Measurements from ENCODE around the gene ATXN2.

The ATXN2 gene

DNA sequence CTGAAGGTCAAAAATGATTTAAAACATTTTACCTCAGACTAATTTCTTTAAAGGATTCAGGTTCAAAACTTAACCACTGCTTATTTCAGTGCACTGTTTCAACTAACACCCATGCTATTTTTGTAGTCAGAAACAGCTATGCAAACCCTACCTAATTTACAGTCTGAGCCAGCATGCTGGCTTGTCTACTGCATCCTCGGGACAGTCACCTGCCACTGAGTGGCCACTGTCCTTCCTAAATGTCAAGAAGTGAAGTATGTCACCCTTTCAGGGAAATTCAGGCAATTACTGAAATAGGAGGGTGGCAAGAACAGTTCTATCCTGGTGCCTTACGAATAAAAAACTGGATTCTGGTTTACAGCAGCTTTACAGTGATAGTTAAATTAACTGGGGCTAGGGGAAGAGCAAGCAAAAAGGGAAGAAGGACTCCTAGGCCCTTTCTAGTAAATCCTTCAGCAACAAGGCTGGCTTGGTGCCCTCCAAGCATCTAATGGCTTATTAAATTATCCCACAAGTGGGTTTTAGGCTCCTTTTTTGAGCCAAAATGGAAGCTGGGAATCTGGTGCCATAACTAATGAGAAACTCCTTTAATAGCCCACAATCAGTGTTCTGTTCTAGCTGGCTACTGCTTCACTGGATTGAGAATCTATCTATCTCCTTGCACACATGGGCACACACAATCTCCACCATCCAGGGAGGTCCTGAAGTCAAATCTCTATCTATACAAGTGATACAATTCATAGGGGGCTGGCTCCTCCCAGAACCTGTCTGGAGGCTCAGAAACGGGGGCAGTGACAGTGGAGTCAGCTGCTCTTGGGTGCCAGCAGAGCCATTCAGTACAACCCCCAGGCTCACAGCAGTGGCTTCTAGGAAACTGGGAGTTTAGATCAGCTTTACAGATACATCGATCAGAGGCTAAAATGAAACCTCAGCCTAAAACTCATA is 150.0 kb downstream of the ATXN2 start:
- DNase-seq = no peak

DNA sequence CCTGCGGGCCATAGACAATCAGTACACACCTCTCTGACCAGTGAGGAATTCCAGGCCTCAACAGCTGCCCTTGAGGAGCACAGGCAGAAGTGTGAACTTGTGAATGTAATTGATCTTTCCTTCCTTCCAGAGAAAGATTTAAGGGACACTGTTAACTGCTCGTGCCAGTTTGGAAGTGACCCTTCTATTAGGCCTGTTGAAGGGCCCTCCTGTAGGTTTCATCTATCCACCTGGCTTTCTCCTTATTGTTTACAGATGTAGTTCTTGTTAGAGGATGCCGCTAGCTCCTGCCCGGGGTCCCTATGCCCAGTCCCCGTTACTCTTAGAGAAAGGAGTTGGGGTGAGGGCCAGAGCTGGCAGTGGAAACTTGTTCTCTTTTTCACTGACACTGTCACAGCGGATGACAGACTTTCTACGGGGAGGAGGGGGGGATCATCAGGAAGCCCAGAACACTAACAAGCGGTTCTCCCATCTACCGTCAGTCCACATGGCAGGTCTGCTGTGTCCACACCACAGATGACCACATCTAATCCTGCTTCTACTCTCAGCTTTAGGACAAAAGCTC is 150.8 kb downstream of the ATXN2 start:
- DNase-seq = no peak

DNA sequence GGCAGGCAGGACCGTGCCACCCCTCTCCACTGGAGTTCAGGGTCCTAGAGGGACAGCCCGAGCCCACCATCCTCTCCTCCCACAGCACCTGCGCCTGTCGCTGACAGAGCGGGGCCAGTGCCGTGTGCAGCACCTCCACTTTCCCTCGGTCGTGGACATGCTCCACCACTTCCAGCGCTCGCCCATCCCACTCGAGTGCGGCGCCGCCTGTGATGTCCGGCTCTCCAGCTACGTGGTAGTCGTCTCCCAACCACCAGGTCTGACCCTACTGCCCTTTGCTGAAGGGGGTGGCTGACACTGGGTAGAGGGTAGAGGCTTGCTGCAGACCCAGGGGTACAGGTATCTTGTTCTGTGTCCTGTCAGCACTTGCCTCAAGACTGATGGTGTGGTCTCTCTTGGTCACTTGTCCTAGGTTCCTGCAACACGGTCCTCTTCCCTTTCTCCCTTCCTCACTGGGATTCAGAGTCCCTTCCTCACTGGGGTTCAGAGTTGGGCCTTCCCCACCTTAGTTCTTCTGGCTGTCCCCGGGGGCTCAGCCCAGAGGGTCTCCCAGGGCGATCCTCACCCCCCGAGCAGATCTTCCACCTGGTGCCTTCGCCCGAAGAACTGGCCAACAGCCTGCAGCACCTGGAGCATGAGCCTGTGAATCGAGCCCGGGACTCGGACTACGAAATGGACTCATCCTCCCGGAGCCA is 151.4 kb downstream of the ATXN2 start:
- no peak for DNase-seq

DNA sequence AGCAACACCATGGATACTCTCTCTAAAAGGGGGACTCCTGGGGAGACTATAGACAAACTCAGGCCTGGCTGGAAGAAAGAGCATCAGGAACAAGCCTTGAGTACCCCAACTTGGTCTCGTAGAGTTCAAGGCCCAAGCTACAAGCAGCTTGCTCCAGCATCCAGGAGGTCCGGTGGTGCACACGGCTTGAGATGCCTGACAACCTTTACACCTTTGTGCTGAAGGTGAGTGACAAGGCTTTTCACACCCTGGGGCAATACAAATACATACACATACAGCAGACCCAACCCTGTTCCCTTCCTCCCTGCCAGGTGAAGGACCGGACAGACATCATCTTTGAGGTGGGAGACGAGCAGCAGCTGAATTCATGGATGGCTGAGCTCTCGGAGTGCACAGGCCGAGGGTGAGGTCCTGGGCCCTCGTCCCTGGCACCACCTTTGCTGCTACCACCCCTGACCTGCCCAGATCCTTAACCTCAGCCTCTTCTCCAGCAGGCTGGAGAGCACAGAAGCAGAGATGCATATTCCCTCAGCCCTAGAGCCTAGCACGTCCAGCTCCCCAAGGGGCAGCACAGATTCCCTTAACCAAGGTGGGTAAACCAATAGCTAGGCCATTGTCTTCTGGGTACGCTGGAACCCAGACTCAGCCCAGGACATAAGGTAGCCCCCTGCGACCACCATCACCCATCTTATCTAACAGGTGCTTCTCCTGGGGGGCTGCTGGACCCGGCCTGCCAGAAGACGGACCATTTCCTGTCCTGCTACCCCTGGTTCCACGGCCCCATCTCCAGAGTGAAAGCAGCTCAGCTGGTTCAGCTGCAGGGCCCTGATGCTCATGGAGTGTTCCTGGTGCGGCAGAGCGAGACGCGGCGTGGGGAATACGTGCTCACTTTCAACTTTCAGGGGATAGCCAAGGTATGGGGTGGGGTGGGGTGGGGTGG is 152.2 kb downstream of the ATXN2 start:
- no peak for DNase-seq

DNA sequence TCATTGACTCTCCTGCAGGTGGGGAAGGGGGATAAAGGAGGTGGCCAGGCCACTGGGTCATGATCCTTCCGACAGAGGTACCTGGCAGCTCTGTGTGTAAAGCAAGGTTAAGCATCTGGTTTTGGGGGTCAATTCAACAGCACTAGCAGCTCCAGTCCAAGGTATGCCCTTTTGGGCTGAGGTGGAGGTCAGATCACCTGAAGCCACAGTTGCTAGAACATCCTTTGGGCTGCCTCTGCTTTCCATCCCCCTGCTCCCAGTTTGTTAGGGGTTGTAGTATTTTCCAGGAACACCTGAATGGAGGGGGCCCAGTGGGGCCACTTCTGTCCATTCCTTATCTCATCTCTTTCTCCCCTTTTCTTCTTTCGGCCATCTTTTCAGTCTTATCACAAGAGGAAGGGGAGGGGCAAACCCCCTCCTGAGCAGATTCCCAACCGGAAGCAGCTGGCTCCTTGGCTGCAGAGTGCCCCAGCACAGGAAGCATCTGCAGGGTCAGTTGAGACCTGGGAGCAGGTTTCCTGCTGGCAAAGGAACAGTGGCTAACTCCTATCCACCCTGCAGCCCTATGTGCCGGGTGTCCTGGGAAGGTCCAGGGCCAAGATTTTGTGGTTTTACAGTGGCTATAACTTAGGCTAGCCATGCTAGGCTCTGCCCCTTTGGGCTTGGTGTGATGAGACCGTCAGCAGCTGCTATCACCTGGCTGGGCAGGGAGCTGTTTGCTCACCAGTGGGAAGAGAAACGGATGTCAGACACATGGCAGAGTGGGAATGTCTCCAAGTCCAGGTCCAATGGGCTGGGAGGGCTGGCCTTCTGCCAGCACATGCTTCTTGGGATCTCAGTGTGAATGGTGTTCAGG is 153.2 kb downstream of the ATXN2 start:
- DNase-seq = no peak

DNA sequence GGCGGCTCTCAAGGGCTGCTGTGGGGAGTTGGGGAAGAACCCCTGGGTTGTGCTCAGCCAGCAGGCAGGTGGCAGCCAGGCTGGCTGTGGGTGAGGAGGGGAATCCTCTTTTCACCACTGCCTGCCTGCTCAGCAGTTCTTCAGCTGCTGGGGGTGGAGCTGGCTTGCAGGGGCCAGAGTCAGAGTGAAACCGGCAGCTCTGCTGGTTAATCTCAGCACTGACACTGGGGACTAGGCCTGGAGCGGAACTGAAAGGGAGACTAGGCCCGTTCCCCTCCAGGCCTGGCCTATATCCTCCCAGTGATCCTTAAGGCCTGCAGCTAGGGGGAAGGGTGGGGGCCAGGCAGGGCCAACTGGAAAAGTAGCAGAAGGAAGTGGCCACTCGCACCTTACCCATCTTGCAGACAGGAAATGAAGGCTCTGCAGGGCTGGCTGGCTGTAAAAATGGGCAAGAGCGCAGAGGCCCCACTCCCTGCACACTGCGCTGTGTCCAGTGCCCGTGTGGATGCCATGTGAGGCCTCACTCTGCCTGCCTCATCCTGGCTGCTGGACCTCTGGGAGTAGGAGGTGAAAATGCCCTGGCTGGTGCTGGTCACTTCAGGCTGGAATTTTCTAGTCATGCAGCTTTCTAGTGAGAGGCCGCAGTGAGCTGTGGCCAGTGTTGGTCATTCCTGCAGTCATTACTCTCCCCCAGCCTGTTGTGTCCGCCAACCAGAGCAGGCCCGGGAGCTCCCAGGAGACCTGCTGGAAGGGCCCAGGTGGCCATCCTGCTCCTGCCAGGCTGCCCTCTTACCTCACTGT is 154.0 kb downstream of the ATXN2 start:
- no peak for DNase-seq

DNA sequence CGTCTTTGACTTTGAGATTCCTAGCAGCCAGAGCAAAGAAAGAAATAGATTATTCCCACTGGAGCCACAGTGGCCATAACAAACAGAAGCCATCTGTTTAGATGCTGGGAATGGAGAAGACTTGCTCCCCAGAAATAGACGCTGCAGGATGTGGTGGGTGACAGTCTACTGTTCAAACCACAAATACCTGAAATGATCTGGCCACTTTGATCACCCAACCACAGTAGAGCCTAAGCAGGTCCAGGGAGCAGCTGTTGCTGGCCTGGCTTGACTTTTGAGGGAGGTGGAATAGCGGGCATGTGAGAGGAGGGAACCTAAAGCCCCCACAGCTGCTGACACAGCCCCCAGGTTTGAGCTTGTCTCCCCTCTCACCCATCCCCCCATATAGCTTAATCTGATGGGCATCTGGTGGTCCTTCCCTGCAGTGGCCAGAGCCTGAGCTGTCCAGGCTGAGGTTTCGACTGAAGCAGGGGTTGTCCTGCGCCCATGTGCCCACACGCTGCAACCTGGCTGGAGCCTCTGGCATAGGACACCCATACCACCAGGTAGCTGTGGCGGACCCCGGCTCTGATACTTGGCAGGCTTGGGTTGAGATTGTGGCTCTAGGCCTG is 154.7 kb downstream of the ATXN2 start:
- no peak for DNase-seq

DNA sequence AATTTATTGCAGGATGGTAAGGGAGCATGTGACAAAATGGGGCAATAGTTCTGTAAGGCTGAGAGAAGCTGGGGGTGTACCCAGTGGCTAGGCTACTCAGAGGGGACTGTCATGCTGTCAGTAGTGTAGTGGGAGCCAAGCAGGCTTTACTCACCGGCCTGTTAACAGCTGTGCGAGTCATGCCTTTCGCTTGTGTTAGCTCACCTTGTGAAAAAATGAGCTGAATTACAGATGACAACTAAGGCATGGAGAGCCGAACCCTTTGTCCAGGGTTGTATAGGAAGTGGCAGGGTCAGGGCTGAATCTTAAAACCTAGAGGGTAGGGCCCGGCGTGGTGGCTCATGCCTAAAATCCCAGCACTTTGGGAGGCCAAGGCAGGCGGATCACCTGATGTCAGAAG is 155.5 kb downstream of the ATXN2 start:
- DNase-seq = peak; percentile 49

DNA sequence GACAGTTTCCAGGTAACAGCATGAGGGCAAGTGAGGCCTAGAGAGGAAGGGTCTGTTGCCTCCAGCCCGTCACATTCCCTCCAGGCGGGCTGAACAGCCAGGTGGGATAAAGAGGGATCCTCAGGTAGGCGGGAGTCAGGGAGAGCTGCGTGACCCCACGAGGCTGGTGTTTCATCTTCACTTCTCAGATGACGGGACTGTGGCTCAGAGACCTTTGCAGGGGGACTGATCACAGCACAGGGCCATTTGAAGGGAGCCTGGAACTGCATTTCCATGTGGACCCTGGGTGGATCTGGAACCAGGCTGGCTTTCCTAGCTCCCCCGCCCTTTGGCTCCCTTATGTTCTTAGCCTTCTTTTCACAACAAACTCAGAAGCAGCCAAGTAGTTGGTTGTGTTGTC is 156.0 kb downstream of the ATXN2 start:
- DNase-seq = no peak

DNA sequence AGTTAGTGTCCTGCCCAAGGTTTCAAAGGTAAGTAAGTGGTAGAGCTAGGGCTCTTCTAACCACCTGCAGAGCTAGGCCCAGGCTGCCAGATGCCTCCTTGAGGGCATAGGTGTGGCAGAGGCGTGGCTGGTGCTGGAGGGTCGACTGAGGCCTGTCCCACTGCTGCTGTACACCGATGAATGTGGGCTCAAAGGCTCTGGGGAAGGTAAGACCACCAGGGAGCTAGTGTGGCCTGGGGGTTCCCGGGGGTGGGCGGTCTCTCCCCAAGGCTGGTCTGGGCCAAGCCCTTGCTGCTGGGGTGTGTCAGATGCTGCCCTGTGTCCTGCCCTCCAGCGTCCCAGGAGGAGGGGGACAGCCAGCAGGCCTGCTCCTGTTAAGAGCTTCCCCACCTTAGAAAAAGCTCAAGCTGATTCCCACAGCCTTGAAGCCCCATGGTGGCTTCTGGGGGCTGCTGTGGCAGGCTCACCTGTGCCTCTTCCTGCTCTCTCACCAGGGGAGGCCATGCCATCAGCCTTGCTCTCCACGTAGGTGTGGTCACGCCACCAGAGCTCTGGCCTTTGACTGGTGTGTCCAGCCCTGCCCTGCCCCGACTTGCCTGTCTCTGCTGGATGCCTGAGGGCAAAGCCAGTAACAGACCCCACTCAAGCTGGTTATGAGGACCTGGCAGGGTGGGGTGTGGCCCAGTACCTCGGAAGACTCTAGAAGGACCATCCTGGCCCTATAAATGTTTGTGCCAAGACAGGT is 156.6 kb downstream of the ATXN2 start:
- no peak for DNase-seq

DNA sequence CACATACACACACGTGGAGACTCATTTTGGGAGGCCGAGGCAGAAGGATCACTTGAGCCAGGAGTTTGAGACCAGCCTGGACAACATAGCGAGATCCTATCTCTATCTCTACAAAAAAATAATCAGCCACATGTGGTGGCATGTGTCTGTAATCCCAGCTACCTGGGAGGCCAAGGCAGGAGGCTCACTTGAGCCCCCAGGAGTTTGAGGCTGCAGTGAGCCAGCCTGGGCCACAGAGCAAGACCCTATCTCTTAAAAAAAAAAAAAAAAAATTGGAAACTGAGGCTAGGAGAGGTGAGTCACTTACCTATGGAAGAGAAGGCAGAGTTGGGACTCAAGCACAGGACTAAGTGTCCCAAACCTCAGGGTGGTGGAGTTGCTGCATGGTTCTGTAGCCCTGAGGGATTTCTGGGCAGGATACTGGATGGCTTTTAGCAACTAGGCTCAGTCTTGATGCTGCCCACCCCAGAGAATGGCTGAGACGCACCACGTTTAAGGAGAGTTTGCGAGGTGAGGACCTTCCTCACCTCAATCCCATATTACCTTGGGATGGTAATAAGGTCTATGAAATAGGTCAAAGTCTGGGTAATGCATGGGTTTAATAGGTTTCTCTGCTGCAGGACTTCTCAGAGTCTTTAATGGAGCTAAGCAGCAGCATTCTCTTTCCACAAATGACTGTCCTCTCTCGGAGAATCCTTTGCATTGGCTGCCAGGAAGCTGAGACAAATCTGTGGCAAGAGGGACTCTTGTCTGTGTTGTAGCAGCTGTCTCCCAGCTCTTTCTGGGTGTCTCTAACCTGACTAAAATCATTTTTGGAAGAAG is 157.8 kb downstream of the ATXN2 start:
- no peak for DNase-seq

DNA sequence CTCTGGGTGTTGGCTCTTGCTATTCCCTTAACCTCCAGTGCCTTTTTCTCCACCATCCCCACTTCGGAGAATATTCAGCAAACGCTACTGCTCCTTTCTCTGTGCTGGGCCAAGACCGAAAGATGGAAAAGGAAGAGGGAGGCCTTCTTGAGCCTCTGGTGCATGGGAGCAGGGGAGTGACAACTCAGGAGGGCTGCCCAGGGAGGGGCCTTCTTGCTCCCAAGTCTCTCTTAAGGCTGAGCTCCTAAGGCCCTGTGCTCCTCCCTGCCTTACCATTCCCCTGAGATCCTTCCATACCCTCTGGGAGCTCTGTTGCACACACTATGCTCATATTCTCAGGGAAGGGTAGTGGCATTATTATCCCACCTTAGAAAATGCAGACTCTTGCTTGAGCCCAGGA is 158.5 kb downstream of the ATXN2 start:
- no peak for DNase-seq

DNA sequence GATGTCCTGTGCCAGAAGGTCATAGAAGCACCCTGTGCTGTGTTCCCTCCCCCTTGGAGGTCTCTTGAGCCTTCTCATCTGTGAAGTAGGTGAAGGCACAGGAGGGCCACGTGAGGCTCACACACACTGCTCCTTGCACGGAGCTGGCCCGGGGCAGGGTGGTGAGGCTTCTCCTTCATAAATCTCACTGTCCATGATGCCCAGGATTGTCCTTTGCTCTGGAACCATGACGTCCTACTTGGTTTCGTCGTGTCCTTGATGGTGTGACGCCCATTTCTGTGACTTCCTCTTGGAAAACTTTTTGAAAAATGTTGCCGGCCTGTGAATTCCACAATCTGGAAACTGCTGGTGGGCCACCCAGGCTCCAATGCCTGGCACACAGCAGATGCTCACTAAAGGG is 159.0 kb downstream of the ATXN2 start:
- DNase-seq = no peak

DNA sequence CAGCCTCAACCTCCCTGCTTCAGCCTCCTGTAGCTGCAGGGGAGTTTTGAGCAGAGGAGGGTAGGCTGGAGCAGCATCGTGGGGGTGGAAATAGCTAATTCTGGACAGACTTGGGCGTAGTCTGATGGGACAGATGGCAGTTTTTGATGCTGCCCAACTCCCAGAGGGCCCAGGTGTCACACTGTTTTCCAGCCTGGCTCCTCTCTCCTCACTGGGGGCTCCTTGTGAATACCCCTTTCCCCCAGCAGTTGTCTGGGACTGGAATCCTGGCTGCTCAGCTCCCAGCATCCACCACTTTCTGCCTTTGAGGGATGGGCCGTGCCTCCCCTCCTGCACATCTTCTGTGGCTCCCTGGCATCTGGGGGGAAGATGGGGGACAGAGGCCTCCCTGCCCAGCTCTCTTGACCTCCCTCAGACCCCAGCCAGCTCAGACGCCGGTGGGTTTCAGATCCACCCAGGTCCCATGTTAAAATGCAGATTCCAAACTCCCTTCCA is 159.4 kb downstream of the ATXN2 start:
- no peak for DNase-seq

DNA sequence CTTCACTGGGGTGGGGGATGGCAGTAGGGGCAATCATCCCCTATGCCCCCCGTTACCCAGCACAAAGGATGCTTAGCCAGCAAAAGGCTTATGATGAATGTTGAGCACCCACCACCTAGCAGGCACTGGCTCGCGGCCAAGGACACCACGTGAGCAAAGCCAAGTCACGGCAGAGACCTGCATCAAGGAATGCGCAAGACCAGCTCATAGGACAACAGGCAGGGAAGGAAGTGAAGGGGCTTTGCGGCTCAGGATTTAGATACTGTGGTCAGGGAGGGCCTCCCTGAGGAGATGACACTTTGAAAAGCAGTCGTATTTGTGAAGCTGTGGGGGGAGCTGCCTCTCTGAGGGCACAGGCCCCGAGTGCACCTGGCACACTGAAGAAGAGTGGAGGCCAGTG is 160.6 kb downstream of the ATXN2 start:
- DNase-seq = peak; percentile 56

DNA sequence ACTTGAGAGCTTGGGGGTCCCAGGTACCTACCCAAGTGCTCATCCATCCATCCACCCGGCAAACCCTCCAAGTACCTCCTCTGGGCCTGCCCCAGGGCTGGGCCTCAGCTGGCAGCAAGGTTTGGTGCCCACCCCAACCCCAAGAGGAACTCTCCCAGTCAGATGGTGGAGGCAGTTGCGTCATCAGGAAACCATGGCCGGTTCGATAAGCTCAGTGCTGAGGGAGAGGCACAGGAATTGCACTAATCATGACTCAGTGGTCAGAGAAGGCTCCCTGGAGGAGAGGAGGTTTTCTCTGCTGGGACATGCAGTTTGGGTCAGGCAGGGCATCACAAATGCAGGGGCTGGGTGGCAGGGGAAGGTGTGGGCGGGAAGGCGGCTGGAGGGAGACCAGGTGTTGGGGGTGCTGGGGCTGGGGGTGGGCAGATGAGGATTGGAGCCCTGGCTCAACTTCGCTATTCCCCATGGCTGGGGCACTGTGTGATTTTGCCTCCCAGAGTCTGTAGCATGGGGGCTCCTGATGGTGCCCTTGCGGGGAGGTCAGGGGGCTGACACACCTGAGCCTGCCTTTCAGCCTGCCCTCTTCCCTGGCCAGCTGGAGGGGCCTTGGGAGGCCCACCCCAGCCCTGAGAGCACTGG is 161.2 kb downstream of the ATXN2 start:
- peak; percentile 85 for DNase-seq

DNA sequence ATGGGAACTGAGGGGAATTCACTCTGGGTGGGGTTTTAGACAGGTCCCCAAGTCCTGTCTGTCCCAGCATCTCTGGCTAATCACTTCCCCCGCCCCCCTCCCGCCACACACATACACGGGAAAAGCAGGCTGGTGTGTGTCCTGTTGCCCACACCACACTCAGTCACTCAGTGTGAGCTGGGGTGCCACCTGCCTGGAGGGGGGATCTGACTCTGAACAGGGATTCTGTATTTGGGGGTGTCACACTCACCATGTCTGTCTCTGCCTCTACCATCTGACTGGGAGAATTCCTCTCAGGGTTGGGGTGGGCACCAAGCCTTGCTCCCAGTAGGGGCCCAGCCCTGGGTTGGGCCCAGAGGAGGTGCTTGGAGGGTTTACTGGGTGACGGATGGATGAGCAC is 162.3 kb downstream of the ATXN2 start:
- no peak for DNase-seq

DNA sequence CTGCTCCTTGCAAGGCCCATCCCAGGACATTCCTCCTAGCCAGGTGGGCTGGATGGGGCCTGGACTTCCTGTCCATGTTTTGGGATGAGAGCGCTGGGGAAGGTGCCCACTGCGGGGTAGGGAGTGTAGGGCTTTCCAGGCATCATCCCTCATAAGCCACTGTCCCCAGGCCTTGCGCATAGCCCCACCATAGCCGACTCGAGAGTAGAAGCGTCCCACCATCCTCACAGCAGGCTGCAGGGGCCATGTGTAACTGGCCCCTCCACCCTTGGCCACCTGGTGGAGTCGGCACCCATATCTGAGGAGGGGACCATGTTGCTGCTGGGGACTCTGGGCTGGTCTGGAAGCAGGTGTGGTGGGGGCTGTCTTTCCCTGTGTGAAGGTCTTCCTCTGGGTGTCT is 162.8 kb downstream of the ATXN2 start:
- DNase-seq = no peak
